Trophoblast cell (in vitro differentiated cells and primary cell): ENCODE results near the gene RBPJ.

Experiments
- DNase-seq, 2 donors: peaks; one replicate each; pipeline ENCODE4 v3.0.0-alpha.2; 2016
- H2AFZ ChIP-seq: 2 replicates; pipeline ENCODE4 v1.6.1; 2013; ENCODE audit warnings: low read length, moderate library complexity, mild to moderate bottlenecking; ENCODE audit not compliant: insufficient read depth, poor library complexity
- H2AK5ac ChIP-seq: 2 replicates; pipeline ENCODE4 v1.6.1; 2013; ENCODE audit warnings: mild to moderate bottlenecking, low read length
- H2BK120ac ChIP-seq: 2 replicates; pipeline ENCODE4 v1.6.1; 2013; ENCODE audit warnings: low read length, mild to moderate bottlenecking, moderate library complexity; ENCODE audit not compliant: insufficient read depth, poor library complexity
- H2BK12ac ChIP-seq: 2 replicates; pipeline ENCODE4 v1.6.1; 2013; ENCODE audit warnings: mild to moderate bottlenecking, low read length, moderate library complexity
- H2BK5ac ChIP-seq: 2 replicates; pipeline ENCODE4 v1.6.1; 2013; ENCODE audit warnings: low read length, low read depth, moderate library complexity, mild to moderate bottlenecking; ENCODE audit not compliant: poor library complexity
- H3K14ac ChIP-seq: 2 replicates; pipeline ENCODE4 v1.6.1; 2013; ENCODE audit warnings: mild to moderate bottlenecking, low read length
- H3K18ac ChIP-seq: 2 replicates; pipeline ENCODE4 v1.6.1; 2013; ENCODE audit warnings: mild to moderate bottlenecking, low read length
- H3K23ac ChIP-seq: 2 replicates; pipeline ENCODE4 v1.6.1; 2013; ENCODE audit warnings: low read length
- H3K27ac ChIP-seq: 2 replicates; pipeline ENCODE4 v1.5.1; 2013; ENCODE audit warnings: low read depth, mild to moderate bottlenecking, inconsistent platforms, low read length, moderate library complexity
- H3K27me3 ChIP-seq: 2 replicates; pipeline ENCODE4 v1.6.1; 2013; ENCODE audit warnings: inconsistent platforms, mild to moderate bottlenecking, low read length, moderate library complexity; ENCODE audit not compliant: insufficient read depth
- H3K36me3 ChIP-seq, 2 experiments: 1 replicate in 1 of 2; 2 replicates in 1 of 2; pipeline ENCODE4 v1.6.1; 2013; ENCODE audit warnings: low read length in 2 of 2, mild to moderate bottlenecking in 2 of 2, moderate library complexity in 1 of 2; ENCODE audit not compliant: insufficient read depth in 2 of 2, control insufficient read depth in 1 of 2
- H3K4ac ChIP-seq: 2 replicates; pipeline ENCODE4 v1.6.1; 2013; ENCODE audit warnings: low read depth, mild to moderate bottlenecking, low read length, moderate library complexity
- H3K4me1 ChIP-seq, 2 experiments: 1 replicate in 1 of 2; 2 replicates in 1 of 2; pipeline ENCODE4 v1.6.1; 2013; ENCODE audit warnings: low read length in 2 of 2, mild to moderate bottlenecking in 2 of 2, moderate library complexity in 1 of 2; ENCODE audit not compliant: insufficient read depth in 2 of 2, control insufficient read depth in 1 of 2
- H3K4me2 ChIP-seq: 2 replicates; pipeline ENCODE4 v1.6.1; 2013; ENCODE audit warnings: inconsistent platforms, mild to moderate bottlenecking, low read length, moderate library complexity
- H3K4me3 ChIP-seq: 2 replicates; pipeline ENCODE4 v1.5.1; 2013; ENCODE audit warnings: mild to moderate bottlenecking, low read depth, low read length, inconsistent platforms
- H3K79me1 ChIP-seq: one replicate; pipeline ENCODE4 v1.6.1; 2013; ENCODE audit warnings: low read length
- H3K79me2 ChIP-seq: 2 replicates; pipeline ENCODE4 v1.6.1; 2013; ENCODE audit warnings: low read length, mild to moderate bottlenecking; ENCODE audit not compliant: control insufficient read depth, insufficient read depth, poor library complexity
- H3K9ac ChIP-seq: 2 replicates; pipeline ENCODE4 v1.6.1; 2013; ENCODE audit warnings: mild to moderate bottlenecking, low read length
- H3K9me3 ChIP-seq: 2 replicates; pipeline ENCODE4 v1.6.1; 2013; ENCODE audit warnings: low read depth, mild to moderate bottlenecking, control low read depth, inconsistent platforms, low read length; ENCODE audit not compliant: insufficient read depth
- H4K12ac ChIP-seq: 2 replicates; pipeline ENCODE4 v1.6.1; 2013; ENCODE audit warnings: low read depth, mild to moderate bottlenecking, low read length, moderate library complexity
- H4K8ac ChIP-seq: 2 replicates; pipeline ENCODE4 v1.6.1; 2013; ENCODE audit warnings: low read depth, mild to moderate bottlenecking, low read length, moderate library complexity
- H4K91ac ChIP-seq: one replicate; pipeline ENCODE4 v1.6.1; 2013; ENCODE audit warnings: low read depth, mild to moderate bottlenecking, low read length, moderate library complexity
- whole genome bisulfite sequencing: extraction: QIAGEN DNeasy Blood & Tissue Kit; methylation state at CpG from one replicate; pipeline ENCODE4 v1.1.7; 2013; ENCODE audit warnings: missing lambda C conversion rate; ENCODE audit not compliant: insufficient read length, insufficient coverage; ENCODE audit errors: extremely low coverage; 5-methylcytosine and 5-hydroxymethylcytosine counted together

Gene RBPJ

GRCh38 chr4:26424838-26425237 is 104.0 kb downstream of the RBPJ start:
- Histone ChIP-seq H2BK120ac (no peak overlapping the region), H3K23ac (no peak overlapping the region), H4K8ac (no peak overlapping the region), H3K4ac (no peak overlapping the region), H3K18ac (no peak overlapping the region), H3K14ac (no peak overlapping the region), H3K27ac (no peak overlapping the region), H2AK5ac (no peak overlapping the region), H2BK5ac (no peak overlapping the region), H2AFZ (no peak overlapping the region), H3K4me1 (no peaks in the 10 kb centered on the region), H3K36me3 (peaks cover 5 to 8% of the 10 kb centered on the region in 2 experiments), H4K91ac (no peak overlapping the region), H3K9ac (no peak overlapping the region), H3K27me3 (no peaks in the 10 kb centered on the region), H3K4me3 (no peak overlapping the region), H3K4me2 (no peak overlapping the region), H3K79me1 (no peaks in the 10 kb centered on the region), H4K12ac (no peak overlapping the region), H2BK12ac (no peak overlapping the region), H3K9me3 (no peaks in the 10 kb centered on the region), H3K79me2 (no peaks in the 10 kb centered on the region)
- WGBS: no CpG with 5 or more reads among the region's 3 CpGs
- DNase-seq: no peak

GRCh38 chr4:26425953-26426352 is 105.1 kb downstream of the RBPJ start:
- Histone ChIP-seq H3K27me3 (no peaks in the 10 kb centered on the region), H3K36me3 (peaks cover 9 to 10% of the 10 kb centered on the region in 2 experiments), H3K4me2 (no peak overlapping the region), H3K79me1 (no peaks in the 10 kb centered on the region), H2AFZ (no peak overlapping the region), H2BK5ac (no peak overlapping the region), H2BK120ac (no peak overlapping the region), H3K14ac (no peak overlapping the region), H2AK5ac (no peak overlapping the region), H4K91ac (no peak overlapping the region), H4K12ac (no peak overlapping the region), H4K8ac (no peak overlapping the region), H3K27ac (no peak overlapping the region), H3K23ac (no peak overlapping the region), H3K9ac (no peak overlapping the region), H3K4me3 (no peak overlapping the region), H3K18ac (no peak overlapping the region), H3K4me1 (no peaks in the 10 kb centered on the region), H2BK12ac (no peak overlapping the region), H3K79me2 (no peaks in the 10 kb centered on the region), H3K9me3 (no peaks in the 10 kb centered on the region), H3K4ac (no peak overlapping the region)
- WGBS: no CpG with 5 or more reads among the region's 1 CpG
- no peak for DNase-seq

- no peak overlapping the region for H3K27ac ChIP-seq
- no peak overlapping the region for H3K14ac ChIP-seq
- no peak overlapping the region for H2AK5ac ChIP-seq
- no peak overlapping the region for H3K9ac ChIP-seq
- no peak overlapping the region for H2BK120ac ChIP-seq
- H3K4me3 ChIP-seq: no peak overlapping the region
- no peaks in the 10 kb centered on the region for H3K27me3 ChIP-seq
- H4K12ac ChIP-seq: no peak overlapping the region
- H2BK5ac ChIP-seq: no peak overlapping the region
- H2AFZ ChIP-seq: no peak overlapping the region
- H3K23ac ChIP-seq: peak overlapping the region; percentile 38
- no peak overlapping the region for H2BK12ac ChIP-seq
- H4K91ac ChIP-seq: no peak overlapping the region
- H4K8ac ChIP-seq: no peak overlapping the region
- H3K4ac ChIP-seq: no peak overlapping the region
- H3K36me3 ChIP-seq: peaks cover 9% of the 10 kb centered on the region in 2 experiments
- no peak for DNase-seq
- H3K9me3 ChIP-seq: no peaks in the 10 kb centered on the region
- WGBS: no CpG with 5 or more reads among the region's 4 CpGs
- H3K18ac ChIP-seq: no peak overlapping the region
- no peaks in the 10 kb centered on the region for H3K79me2 ChIP-seq
- H3K4me1 ChIP-seq: no peaks in the 10 kb centered on the region
- H3K79me1 ChIP-seq: no peaks in the 10 kb centered on the region
- no peak overlapping the region for H3K4me2 ChIP-seq
These were observed 106.1 kb downstream of the RBPJ start for GRCh38 chr4:26426892-26427291.

- no CpG with 5 or more reads among the region's 4 CpGs for WGBS
- Histone ChIP-seq H3K79me2 (no peaks in the 10 kb centered on the region), H3K27me3 (no peaks in the 10 kb centered on the region), H3K4me3 (no peak overlapping the region), H4K12ac (no peak overlapping the region), H3K4me1 (no peaks in the 10 kb centered on the region), H3K27ac (no peak overlapping the region), H2AFZ (no peak overlapping the region), H3K36me3 (peaks cover 9% of the 10 kb centered on the region in 2 experiments), H2AK5ac (no peak overlapping the region), H4K8ac (no peak overlapping the region), H3K79me1 (no peaks in the 10 kb centered on the region), H3K14ac (no peak overlapping the region), H3K9ac (no peak overlapping the region), H3K4ac (no peak overlapping the region), H2BK120ac (no peak overlapping the region), H3K18ac (no peak overlapping the region), H2BK12ac (no peak overlapping the region), H3K23ac (no peak overlapping the region), H2BK5ac (no peak overlapping the region), H3K4me2 (no peak overlapping the region), H4K91ac (peak overlapping the region; percentile 14), H3K9me3 (no peaks in the 10 kb centered on the region)
- DNase-seq: no peak
These were observed 109.1 kb downstream of the RBPJ start for GRCh38 chr4:26429910-26430309.
